GM12874 (cell line): Measurements from ENCODE around the gene REEP5.

ENCODE experiments used
- CTCF ChIP-seq: IDR thresholded peaks from 2 replicates; pipeline ENCODE4 v1.5.1; 2011; ENCODE audit warnings: low read depth, mild to moderate bottlenecking, control low read depth, low read length, moderate library complexity; ENCODE audit not compliant: insufficient read depth

The REEP5 gene

DNA sequence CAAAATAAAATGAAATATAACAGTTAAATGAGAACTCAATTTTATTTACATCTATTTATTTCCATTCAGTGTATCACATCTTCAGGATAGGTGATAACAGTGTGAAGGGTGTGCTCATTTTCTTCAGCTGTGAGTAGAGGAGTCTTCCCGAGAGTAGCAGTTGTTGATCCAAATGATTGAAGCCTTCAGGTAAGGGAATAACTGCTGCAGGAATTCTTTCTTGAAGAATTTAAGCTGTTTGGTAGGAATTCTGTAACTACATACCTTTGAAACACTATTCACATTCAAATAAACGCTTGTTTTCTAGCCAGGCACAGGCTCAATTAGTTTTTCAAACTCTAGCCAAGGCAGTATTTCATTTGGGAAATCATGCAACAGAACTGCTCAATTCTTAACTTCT is 45.7 kb downstream of the REEP5 start:
- TF ChIP-seq CTCF: no peak

DNA sequence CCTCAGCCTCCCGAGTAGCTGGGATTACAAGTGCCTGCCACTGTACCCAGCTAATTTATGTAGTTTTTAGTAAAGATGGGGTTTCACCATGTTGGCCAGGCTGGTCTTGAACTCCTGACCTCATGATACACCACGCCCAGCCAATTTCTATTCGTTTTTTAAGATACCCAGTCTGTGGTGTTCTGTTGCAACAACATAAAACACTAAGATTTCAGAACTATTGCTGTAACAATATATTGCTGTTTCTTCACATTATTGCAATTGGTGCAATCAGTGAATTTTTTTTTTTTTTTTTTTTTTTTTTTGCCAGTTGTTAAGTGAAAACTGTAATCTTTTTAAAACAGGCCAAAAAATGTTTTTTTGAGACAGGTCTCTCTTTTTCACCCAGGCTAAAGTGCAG is 51.1 kb downstream of the REEP5 start:
- no peak for TF ChIP-seq CTCF

DNA sequence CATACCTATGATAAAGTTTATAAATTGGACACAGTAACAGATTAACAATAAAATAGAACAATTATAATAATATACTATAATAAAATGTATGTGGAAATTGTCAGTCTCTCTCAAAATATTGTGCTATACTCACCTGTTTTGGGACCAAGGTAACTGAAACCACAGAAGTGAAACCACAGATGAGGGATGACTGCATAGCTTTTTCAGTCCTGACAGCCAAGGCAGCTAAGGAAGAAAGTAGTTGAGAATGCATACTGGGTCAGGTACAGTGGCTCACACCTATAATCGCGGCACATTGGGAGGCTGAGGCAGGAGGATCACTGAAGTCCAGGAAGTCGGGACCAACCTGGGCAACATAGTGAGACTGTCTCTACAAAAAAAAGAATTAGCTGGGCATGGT is 52.1 kb downstream of the REEP5 start:
- TF ChIP-seq CTCF: no peak

GRCh38 chr5:112867411-112867810 is 54.6 kb downstream of the REEP5 start:
- TF ChIP-seq CTCF: no peak

DNA sequence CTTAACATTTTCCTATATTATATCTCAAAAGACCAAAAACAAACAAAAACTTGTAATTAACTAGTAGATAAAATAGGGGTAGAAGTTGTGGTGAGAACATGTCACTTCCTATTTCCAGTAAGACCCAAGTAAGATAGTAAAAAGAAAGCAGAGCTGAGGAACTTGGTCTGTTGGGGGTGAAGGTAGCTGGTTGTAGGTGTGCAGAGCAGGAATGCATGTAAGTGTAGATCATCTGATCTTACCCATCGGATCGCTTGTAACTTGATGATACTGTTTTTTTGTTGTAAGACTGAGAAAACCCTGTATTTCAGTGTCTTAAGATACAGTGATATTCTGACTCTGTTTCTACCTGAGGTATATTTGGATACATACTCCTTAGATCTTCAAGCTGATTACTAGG is 55.3 kb downstream of the REEP5 start:
- no peak for TF ChIP-seq CTCF

DNA sequence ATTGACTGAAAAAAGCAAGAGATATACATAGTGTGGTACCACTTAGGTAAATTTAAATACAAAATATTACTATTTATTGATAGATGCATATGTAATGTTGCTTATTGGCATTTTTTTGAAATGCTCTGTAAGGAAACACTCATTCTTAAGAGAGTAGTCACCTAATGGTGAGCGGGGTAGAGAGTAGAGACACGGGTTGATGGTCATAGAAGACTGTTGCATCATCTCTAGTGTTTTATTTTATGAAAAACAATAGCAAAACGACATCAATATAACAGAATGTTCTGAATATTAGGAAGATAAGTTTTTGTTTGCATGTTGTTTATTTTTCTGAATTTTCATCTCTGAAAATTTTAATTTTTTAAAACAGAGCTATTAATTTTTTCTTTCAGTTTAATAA is 56.9 kb downstream of the REEP5 start:
- TF ChIP-seq CTCF: no peak

- no peak for TF ChIP-seq CTCF
Observed at GRCh38 chr5:112863549-112863948, 58.5 kb downstream of the REEP5 start.

DNA sequence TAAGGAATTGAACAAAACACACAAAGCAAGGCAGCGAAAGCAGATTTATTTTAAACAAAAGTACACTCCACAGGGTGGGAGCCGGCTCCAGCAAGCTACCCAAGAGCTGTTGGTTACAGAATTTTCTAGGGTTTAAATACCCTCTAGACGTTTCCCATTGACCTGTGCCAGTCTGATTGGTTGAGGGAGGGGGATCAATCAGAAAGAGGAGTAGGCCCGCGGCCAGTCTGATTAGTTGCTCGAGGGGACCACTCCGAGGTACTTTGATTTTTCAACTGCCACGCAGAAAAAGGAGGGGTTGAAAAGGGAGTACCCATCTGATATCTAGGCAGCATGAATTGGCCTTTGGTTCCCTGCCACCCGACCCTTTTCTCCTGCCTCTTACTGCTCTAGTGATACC is 59.9 kb downstream of the REEP5 start:
- TF ChIP-seq CTCF: no peak
